ENCODE results near the gene C16orf96. TPM values are rescaled to one million over a fixed set of nuclear protein-coding genes. Genes with fewer than 3 reads are reported as not detected.

C16orf96 gene
- total and polyA plus RNA-seq, 4 experiments from 2014 or later, result 0.29 to 0.33 TPM; not detected in 2

DNA sequence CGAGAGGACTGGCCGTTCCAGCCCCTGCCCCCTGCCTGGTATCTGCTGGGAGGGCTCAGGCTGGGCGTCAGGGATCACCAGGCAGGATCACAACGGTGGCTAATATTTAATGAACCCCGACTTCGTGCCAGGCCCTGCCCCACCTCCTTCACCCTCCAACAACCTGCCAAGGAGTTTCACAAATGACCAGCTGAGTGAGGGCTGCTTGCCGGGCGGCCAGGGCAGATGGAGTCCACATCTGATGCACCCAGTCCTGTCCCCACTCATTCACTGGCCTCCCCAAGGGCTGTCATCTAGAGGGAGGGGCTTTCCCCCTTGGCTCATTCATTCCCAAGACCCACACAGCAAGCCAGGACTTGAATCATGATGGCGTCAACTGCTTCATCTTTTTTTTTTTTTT is 41.0 kb downstream of the C16orf96 start:
- H3K4me1 Mint-ChIP-seq, result no peaks in the 10 kb centered on the region
- H3K9me3 Mint-ChIP-seq, result no peaks in the 10 kb centered on the region
- no peaks in the 10 kb centered on the region for H3K27me3 ChIP-seq (ENCODE audit: insufficient read depth, low read length)
- no peaks in the 10 kb centered on the region for H3K9me3 ChIP-seq (ENCODE audit: control insufficient read depth in 1 of 2, low read length in 2 of 2)
- H3K27me3 Mint-ChIP-seq, result peaks cover 2 to 5% of the 10 kb centered on the region in 2 donors
- no peaks in the 10 kb centered on the region for H3K36me3 ChIP-seq (ENCODE audit: insufficient read depth, low read length)
- no peaks in the 10 kb centered on the region for H3K36me3 Mint-ChIP-seq
- DNase-seq, result no peak
- no peak overlapping the region for H3K27ac Mint-ChIP-seq
- no peak overlapping the region for H3K27ac ChIP-seq (ENCODE audit: low read depth, low read length)
- no peaks in the 10 kb centered on the region for H3K4me1 ChIP-seq (ENCODE audit: insufficient read depth, low read length)
- no peak overlapping the region for H3K4me3 Mint-ChIP-seq
- CTCF ChIA-PET (ENCODE audit: partially characterized antibody), result interaction anchor here (1.2 kb wide), 1 partner anchor 195 kb away, joined by 4 read pairs; no protein-coding TSS in a partner anchor
- intact Hi-C loops (cut with micrococcal nuclease), result no loop called here
- POLR2A ChIA-PET (ENCODE audit: partially characterized antibody), result no interaction called here
- H3K4me3 ChIP-seq (ENCODE audit: low read length in 2 of 2), result no peak overlapping the region

DNA sequence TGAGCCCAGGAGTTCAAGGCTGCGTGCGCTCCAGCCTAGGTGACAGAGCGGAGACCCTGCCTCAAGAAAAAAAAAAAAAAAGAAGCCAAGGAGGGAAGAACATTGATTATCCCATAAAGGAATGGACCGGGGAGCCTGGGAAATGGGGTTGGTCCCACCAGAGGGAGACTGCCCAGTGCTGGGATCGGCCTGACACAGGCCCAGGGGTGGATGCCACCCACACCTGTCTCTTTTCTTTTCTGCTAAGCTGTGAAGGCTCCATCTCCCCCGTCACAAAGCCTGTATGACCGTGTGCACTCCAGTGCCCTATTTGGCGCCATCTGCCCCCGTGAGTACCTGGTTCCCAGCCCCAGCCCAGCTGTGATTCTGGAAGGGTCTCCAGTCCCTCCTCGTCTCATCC is 42.9 kb downstream of the C16orf96 start:
- H3K9me3 ChIP-seq (ENCODE audit: control insufficient read depth in 1 of 2, low read length in 2 of 2), result no peaks in the 10 kb centered on the region
- Mint-ChIP-seq H3K9me3 (no peaks in the 10 kb centered on the region), H3K27ac (no peak overlapping the region), H3K36me3 (no peaks in the 10 kb centered on the region), H3K27me3 (peaks cover 2 to 5% of the 10 kb centered on the region in 2 donors), H3K4me3 (no peak overlapping the region), H3K4me1 (no peaks in the 10 kb centered on the region)
- ChIA-PET POLR2A (ENCODE audit: partially characterized antibody) (no interaction called here), CTCF (ENCODE audit: partially characterized antibody) (no interaction called here)
- no peak overlapping the region for H3K27ac ChIP-seq (ENCODE audit: low read depth, low read length)
- no peak overlapping the region for H3K4me3 ChIP-seq (ENCODE audit: low read length in 2 of 2)
- H3K27me3 ChIP-seq (ENCODE audit: insufficient read depth, low read length), result no peaks in the 10 kb centered on the region
- intact Hi-C loops (cut with micrococcal nuclease), result no loop called here
- no peaks in the 10 kb centered on the region for H3K36me3 ChIP-seq (ENCODE audit: insufficient read depth, low read length)
- H3K4me1 ChIP-seq (ENCODE audit: insufficient read depth, low read length), result no peaks in the 10 kb centered on the region
- no peak for DNase-seq

DNA sequence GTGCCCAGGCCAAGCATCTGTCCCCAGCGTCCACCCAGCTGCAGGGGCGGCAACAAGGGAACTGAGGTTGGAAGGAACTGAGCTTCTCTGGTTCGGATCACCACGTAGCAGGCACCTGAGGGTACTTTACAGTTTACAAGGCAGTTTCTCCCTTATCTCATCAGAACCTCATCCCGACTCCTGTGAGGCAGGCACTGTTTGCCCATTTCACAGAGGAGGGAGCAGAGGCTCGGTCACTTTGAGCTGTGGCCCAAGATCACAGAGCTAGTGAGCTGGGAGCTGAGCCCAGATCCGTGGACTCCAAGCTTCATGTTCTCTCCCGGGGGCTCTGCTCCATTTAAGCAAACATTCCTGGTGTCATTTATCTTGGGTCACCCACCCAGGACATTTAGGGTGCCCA is 43.4 kb downstream of the C16orf96 start:
- H3K36me3 Mint-ChIP-seq, result no peaks in the 10 kb centered on the region
- H3K4me1 Mint-ChIP-seq, result no peaks in the 10 kb centered on the region
- Histone ChIP-seq H3K9me3 (ENCODE audit: control insufficient read depth in 1 of 2, low read length in 2 of 2) (no peaks in the 10 kb centered on the region), H3K4me3 (ENCODE audit: low read length in 2 of 2) (no peak overlapping the region), H3K4me1 (ENCODE audit: insufficient read depth, low read length) (no peaks in the 10 kb centered on the region), H3K27me3 (ENCODE audit: insufficient read depth, low read length) (no peaks in the 10 kb centered on the region), H3K36me3 (ENCODE audit: insufficient read depth, low read length) (no peaks in the 10 kb centered on the region), H3K27ac (ENCODE audit: low read depth, low read length) (no peak overlapping the region)
- H3K27ac Mint-ChIP-seq, result no peak overlapping the region
- POLR2A ChIA-PET (ENCODE audit: partially characterized antibody), result no interaction called here
- intact Hi-C loops (cut with micrococcal nuclease), result no loop called here
- CTCF ChIA-PET (ENCODE audit: partially characterized antibody), result no interaction called here
- no peak overlapping the region for H3K4me3 Mint-ChIP-seq
- H3K27me3 Mint-ChIP-seq, result peaks cover 2 to 5% of the 10 kb centered on the region in 2 donors
- H3K9me3 Mint-ChIP-seq, result no peaks in the 10 kb centered on the region
- DNase-seq, result no peak

DNA sequence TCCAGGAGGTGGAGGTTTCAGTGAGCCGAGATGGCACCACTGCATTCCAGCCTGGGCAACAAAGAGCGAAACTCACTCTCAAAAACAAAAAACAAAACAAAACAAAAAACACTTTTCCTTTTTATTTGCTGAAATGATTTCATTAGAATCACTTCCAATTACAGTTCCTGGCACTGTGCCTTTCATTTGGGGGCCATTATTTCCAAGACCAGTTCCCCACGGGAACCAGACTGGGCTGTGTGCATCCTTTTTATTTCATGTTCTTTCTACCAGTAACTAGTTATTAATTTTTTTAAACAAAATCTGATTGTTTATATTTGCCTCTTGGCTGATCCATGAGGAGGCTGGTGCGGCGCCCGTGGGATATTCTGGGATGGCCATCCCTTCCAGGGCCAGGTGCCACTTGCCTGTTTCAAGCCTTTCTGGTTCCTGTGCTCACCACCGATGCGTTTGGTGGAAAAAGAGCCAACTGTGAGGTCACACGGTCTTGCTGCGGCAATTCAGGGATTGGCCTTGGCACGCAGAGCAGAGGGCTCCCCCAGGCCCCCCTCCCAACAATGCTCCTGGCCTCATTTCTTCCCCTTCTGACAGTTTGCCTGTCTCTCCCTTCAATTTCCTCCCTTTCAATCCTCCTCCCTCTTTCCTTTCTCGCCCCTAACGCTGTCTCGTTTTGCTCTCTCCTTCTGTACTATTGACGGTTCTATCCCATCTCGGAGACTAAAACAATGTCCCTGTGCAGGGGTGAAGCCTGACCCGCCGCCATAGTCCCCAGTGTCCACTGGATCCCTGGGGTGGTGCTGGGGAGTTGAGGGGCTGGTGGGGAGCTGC is 45.1 kb downstream of the C16orf96 start:
- no peak overlapping the region for H3K4me3 ChIP-seq (ENCODE audit: low read length in 2 of 2)
- Mint-ChIP-seq H3K27ac (no peak overlapping the region), H3K27me3 (peaks cover 2 to 3% of the 10 kb centered on the region in 2 donors), H3K9me3 (no peaks in the 10 kb centered on the region), H3K4me3 (no peak overlapping the region), H3K36me3 (no peaks in the 10 kb centered on the region), H3K4me1 (no peaks in the 10 kb centered on the region)
- H3K27ac ChIP-seq (ENCODE audit: low read depth, low read length), result no peak overlapping the region
- no peaks in the 10 kb centered on the region for H3K27me3 ChIP-seq (ENCODE audit: insufficient read depth, low read length)
- DNase-seq, result no peak
- H3K4me1 ChIP-seq (ENCODE audit: insufficient read depth, low read length), result no peaks in the 10 kb centered on the region
- intact Hi-C loops (cut with micrococcal nuclease), result no loop called here
- ChIA-PET CTCF (ENCODE audit: partially characterized antibody) (no interaction called here), POLR2A (ENCODE audit: partially characterized antibody) (no interaction called here)
- H3K36me3 ChIP-seq (ENCODE audit: insufficient read depth, low read length), result no peaks in the 10 kb centered on the region
- H3K9me3 ChIP-seq (ENCODE audit: control insufficient read depth in 1 of 2, low read length in 2 of 2), result no peaks in the 10 kb centered on the region

DNA sequence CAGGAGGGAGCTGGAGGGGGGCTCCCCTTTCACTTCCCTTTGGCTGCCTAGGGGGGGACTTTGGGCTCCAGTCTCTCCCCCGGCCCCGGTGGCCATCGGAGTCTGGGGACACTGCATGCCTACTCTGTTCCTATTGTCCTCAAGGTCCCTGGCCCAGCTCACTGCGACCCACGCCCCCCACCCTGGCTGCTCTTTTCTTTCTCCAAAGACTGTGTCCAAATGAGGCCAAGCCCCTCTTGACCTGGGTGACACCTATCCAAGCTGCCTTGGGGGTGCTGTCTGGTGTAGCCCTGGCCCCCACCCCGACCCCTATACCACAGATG is 45.7 kb downstream of the C16orf96 start:
- no peaks in the 10 kb centered on the region for H3K27me3 ChIP-seq (ENCODE audit: insufficient read depth, low read length)
- Mint-ChIP-seq H3K27ac (no peak overlapping the region), H3K36me3 (no peaks in the 10 kb centered on the region), H3K9me3 (no peaks in the 10 kb centered on the region), H3K27me3 (peaks cover under 1 to 2% of the 10 kb centered on the region in 2 donors), H3K4me3 (no peak overlapping the region), H3K4me1 (no peaks in the 10 kb centered on the region)
- H3K27ac ChIP-seq (ENCODE audit: low read depth, low read length), result no peak overlapping the region
- intact Hi-C loops (cut with micrococcal nuclease), result no loop called here
- no peak overlapping the region for H3K4me3 ChIP-seq (ENCODE audit: low read length in 2 of 2)
- no peaks in the 10 kb centered on the region for H3K9me3 ChIP-seq (ENCODE audit: control insufficient read depth in 1 of 2, low read length in 2 of 2)
- H3K4me1 ChIP-seq (ENCODE audit: insufficient read depth, low read length), result no peaks in the 10 kb centered on the region
- ChIA-PET CTCF (ENCODE audit: partially characterized antibody) (no interaction called here), POLR2A (ENCODE audit: partially characterized antibody) (no interaction called here)
- no peaks in the 10 kb centered on the region for H3K36me3 ChIP-seq (ENCODE audit: insufficient read depth, low read length)
- no peak for DNase-seq

DNA sequence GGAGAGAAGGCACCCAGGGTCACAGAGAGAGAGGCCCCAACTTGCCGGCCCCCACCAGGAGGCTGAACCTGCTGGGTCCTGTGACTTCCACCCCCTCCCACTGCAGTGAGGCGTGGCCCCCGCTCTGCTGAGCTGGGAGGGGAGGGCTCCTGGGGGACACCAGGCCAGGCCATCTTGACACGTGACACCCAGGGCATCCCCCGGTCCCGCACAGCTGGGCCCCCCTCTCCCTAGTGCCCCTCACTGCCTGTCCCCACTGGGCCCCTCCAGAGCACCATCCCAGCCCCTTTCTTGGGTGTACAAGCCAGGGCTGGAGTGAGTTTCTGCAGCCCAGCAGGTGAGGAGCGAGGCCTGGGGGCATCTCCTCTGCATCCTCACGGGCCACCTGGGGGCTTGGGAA is 46.2 kb downstream of the C16orf96 start:
- POLR2A ChIA-PET (ENCODE audit: partially characterized antibody), result no interaction called here
- Histone ChIP-seq H3K4me1 (ENCODE audit: insufficient read depth, low read length) (no peaks in the 10 kb centered on the region), H3K27me3 (ENCODE audit: insufficient read depth, low read length) (no peaks in the 10 kb centered on the region), H3K36me3 (ENCODE audit: insufficient read depth, low read length) (no peaks in the 10 kb centered on the region), H3K9me3 (ENCODE audit: control insufficient read depth in 1 of 2, low read length in 2 of 2) (no peaks in the 10 kb centered on the region), H3K27ac (ENCODE audit: low read depth, low read length) (no peak overlapping the region), H3K4me3 (ENCODE audit: low read length in 2 of 2) (no peak overlapping the region)
- no peaks in the 10 kb centered on the region for H3K4me1 Mint-ChIP-seq
- peaks cover 0 to 1% of the 10 kb centered on the region in 2 donors for H3K27me3 Mint-ChIP-seq
- no peak for DNase-seq
- no peak overlapping the region for H3K4me3 Mint-ChIP-seq
- no peaks in the 10 kb centered on the region for H3K36me3 Mint-ChIP-seq
- intact Hi-C loops (cut with micrococcal nuclease), result no loop called here
- no peak overlapping the region for H3K27ac Mint-ChIP-seq
- CTCF ChIA-PET (ENCODE audit: partially characterized antibody), result no interaction called here
- no peaks in the 10 kb centered on the region for H3K9me3 Mint-ChIP-seq

DNA sequence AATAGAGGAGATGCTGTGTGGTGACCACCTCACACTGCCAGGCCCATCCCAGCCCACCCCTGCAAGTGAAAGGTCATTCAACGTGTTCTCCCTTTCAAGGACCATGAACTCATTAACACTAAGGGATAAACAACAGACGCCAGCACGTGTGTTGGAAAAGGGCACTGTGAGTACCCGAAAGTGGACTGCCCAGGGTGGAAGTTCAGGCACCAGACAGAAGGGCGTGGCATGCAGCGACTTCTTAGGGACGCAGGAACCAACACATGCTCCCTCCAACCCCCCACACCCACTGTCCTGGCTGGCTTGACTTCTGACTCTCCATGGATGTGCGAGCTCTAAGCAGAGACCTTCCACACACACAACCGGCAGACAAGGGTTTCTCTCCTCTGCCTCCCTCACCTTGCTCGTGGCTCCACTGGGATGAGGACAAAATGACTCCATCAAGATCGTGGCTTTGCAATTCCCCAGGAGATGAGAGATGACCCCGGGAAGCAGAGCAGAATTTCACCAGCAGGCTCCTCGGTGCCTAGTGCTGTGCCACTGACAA is 47.6 kb downstream of the C16orf96 start:
- intact Hi-C loops (cut with micrococcal nuclease), result no loop called here
- ChIA-PET CTCF (ENCODE audit: partially characterized antibody) (no interaction called here), POLR2A (ENCODE audit: partially characterized antibody) (no interaction called here)
- H3K27ac Mint-ChIP-seq, result no peak overlapping the region
- H3K9me3 Mint-ChIP-seq, result no peaks in the 10 kb centered on the region
- Histone ChIP-seq H3K4me3 (ENCODE audit: low read length in 2 of 2) (no peak overlapping the region), H3K27ac (ENCODE audit: low read depth, low read length) (no peak overlapping the region), H3K36me3 (ENCODE audit: insufficient read depth, low read length) (no peaks in the 10 kb centered on the region), H3K4me1 (ENCODE audit: insufficient read depth, low read length) (no peaks in the 10 kb centered on the region), H3K9me3 (ENCODE audit: control insufficient read depth in 1 of 2, low read length in 2 of 2) (no peaks in the 10 kb centered on the region), H3K27me3 (ENCODE audit: insufficient read depth, low read length) (no peaks in the 10 kb centered on the region)
- DNase-seq, result no peak
- H3K36me3 Mint-ChIP-seq, result no peaks in the 10 kb centered on the region
- no peaks in the 10 kb centered on the region for H3K4me1 Mint-ChIP-seq
- no peak overlapping the region for H3K4me3 Mint-ChIP-seq
- peaks cover 0 to 1% of the 10 kb centered on the region in 2 donors for H3K27me3 Mint-ChIP-seq

Measured in CD4-positive, alpha-beta memory T cell (primary cell).